Effector CD8-positive, alpha-beta T cell (primary cell): Measurements from ENCODE around the gene IQSEC3.
"Not testable (repeated sequence)": the region's sequence is repeated elsewhere in the genome, so short reads cannot be mapped to it uniquely, and the experiment has no call there.

Experiments used
- DNase-seq: peaks from one replicate; lab custom pipeline; 2025; lab: John Stamatoyannopoulos, UW

The IQSEC3 gene

GRCh38 chr12:177980-178828 is 111.6 kb downstream of the IQSEC3 start:
- no peak for DNase-seq

GRCh38 chr12:178829-179109 is 112.2 kb downstream of the IQSEC3 start:
- no peak for DNase-seq

- DNase-seq, result no peak
These were observed 112.7 kb downstream of the IQSEC3 start for GRCh38 chr12:179131-179884.

GRCh38 chr12:179885-180284 is 113.3 kb downstream of the IQSEC3 start:
- no peak for DNase-seq

GRCh38 chr12:180445-180844 is 113.9 kb downstream of the IQSEC3 start:
- DNase-seq, result no peak

GRCh38 chr12:181921-182320 is 115.4 kb downstream of the IQSEC3 start:
- DNase-seq, result no peak

GRCh38 chr12:182381-182892 is 115.9 kb downstream of the IQSEC3 start:
- DNase-seq, result no peak

- DNase-seq, result no peak
These were observed 118.4 kb downstream of the IQSEC3 start for GRCh38 chr12:184811-185575.

GRCh38 chr12:185576-185955 is 119.0 kb downstream of the IQSEC3 start:
- no peak for DNase-seq

- no peak for DNase-seq
These were observed 119.5 kb downstream of the IQSEC3 start for GRCh38 chr12:186006-186625.

GRCh38 chr12:187986-188909 is 121.7 kb downstream of the IQSEC3 start:
- DNase-seq, result not testable (repeated sequence)

- no peak for DNase-seq
These were observed 122.5 kb downstream of the IQSEC3 start for GRCh38 chr12:188910-189621.

GRCh38 chr12:189622-189962 is 123.0 kb downstream of the IQSEC3 start:
- no peak for DNase-seq

- no peak for DNase-seq
These were observed 124.3 kb downstream of the IQSEC3 start for GRCh38 chr12:190881-191280.

GRCh38 chr12:191541-191940 is 125.0 kb downstream of the IQSEC3 start:
- no peak for DNase-seq

GRCh38 chr12:193261-193660 is 126.7 kb downstream of the IQSEC3 start:
- no peak for DNase-seq

- DNase-seq, result no peak
These were observed 127.7 kb downstream of the IQSEC3 start for GRCh38 chr12:194276-194675.

- no peak for DNase-seq
These were observed 128.6 kb downstream of the IQSEC3 start for GRCh38 chr12:195156-195555.

GRCh38 chr12:195951-196350 is 129.4 kb downstream of the IQSEC3 start:
- no peak for DNase-seq

- DNase-seq, result no peak
These were observed 129.9 kb downstream of the IQSEC3 start for GRCh38 chr12:196436-196835.
